HCT116 (cell line): ENCODE measurements around the gene VMAC. TPM values are rescaled to one million over a fixed set of nuclear protein-coding genes. Genes with fewer than 3 reads are reported as not detected.

Source experiments
- ATAC-seq: fragments of 200-7000 bp; cut with Tn5 transposase; 2 replicates; pipeline ENCODE4 v1.9.1; 2020; ENCODE audit warnings: mild to moderate bottlenecking, moderate library complexity
- BruUV-seq: library from RNA; stranded (reverse); fragments of 400-500 nt; replicated peaks from 2 replicates; lab custom pipeline; 2021; lab: Mats Ljungman, UMichigan
- CTCF ChIA-PET: fragments of 300-600 bp; sonication (Branson Sonifier 250); formaldehyde crosslinking; loops from one replicate; lab custom pipeline; 2021; ENCODE audit warnings: antibody characterized with exemption; lab: Charles Lee
- POLR2A ChIA-PET: fragments of 300-600, 350-600 bp; sonication (Branson Sonifier 250); formaldehyde crosslinking; loops from one replicate; lab custom pipeline; 2021; ENCODE audit warnings: antibody characterized with exemption; lab: Charles Lee
- RAD21 ChIA-PET, 2 experiments: fragments of 300-600 bp; sonication (Branson Sonifier 250); formaldehyde crosslinking; loops; one replicate each; lab custom pipeline; 2023; ENCODE audit warnings: low total read pairs in 2 of 2; ENCODE audit not compliant: uncharacterized antibody in 2 of 2, unreplicated experiment in 2 of 2, low non-redundant PET in 1 of 2; lab: Charles Lee
- DNase-seq: peaks from one replicate; pipeline ENCODE4 v3.0.0-alpha.2; 2010; ENCODE audit warnings: low read depth, low spot score
- H2AFZ ChIP-seq: fragments of 200-600 bp; shearing (Covaris generic), sonication (generic); 2 replicates; pipeline ENCODE4 v1.6.1; 2017; ENCODE audit warnings: low read depth, mixed run types, mixed read lengths, antibody characterized with exemption, low read length; ENCODE audit not compliant: poor library complexity, severe bottlenecking
- H3K27ac ChIP-seq: 2 replicates; pipeline ENCODE4 v1.5.1; 2012; ENCODE audit warnings: low read depth, low read length
- H3K27me3 ChIP-seq: fragments of 200-600 bp; sonication (generic); 2 replicates; pipeline ENCODE4 v1.6.1; 2016; ENCODE audit warnings: mixed run types, low read length, mixed read lengths; ENCODE audit not compliant: insufficient read depth
- H3K36me3 ChIP-seq, 2 experiments: fragments of 200-500 bp in 1 of 2; fragments of 200-600 bp in 1 of 2; sonication (Bioruptor generic) in 1 of 2; sonication (generic) in 1 of 2; 2 replicates each; pipeline versions ENCODE4 v1.5.1 to v1.6.1; 2014 to 2016; ENCODE audit warnings: low read length in 2 of 2, inconsistent platforms in 1 of 2, mixed read lengths in 1 of 2, mixed run types in 1 of 2; ENCODE audit not compliant: insufficient read depth in 2 of 2, control insufficient read depth in 1 of 2
- H3K4me1 ChIP-seq, 2 experiments: fragments of 200-600 bp in 1 of 2; sonication (generic) in 1 of 2; 2 replicates each; pipeline versions ENCODE4 v1.5.1 to v1.6.1; 2012 to 2017; ENCODE audit warnings: low read length in 2 of 2, inconsistent platforms in 1 of 2, mild to moderate bottlenecking in 1 of 2, mixed read lengths in 1 of 2, mixed run types in 1 of 2, moderate library complexity in 1 of 2; ENCODE audit not compliant: insufficient read depth in 2 of 2, control insufficient read depth in 1 of 2
- H3K4me2 ChIP-seq: fragments of 200-600 bp; sonication (generic); 2 replicates; pipeline ENCODE4 v1.6.1; 2017; ENCODE audit warnings: mixed run types, low read length, mixed read lengths
- H3K4me3 ChIP-seq, 2 experiments: fragments of 200-600 bp in 1 of 2; sonication (generic) in 1 of 2; replicated peaks in 1 of 2; 2 replicates each; pipeline ENCODE4 v1.5.1; 2011 to 2016; ENCODE audit warnings: low read length in 2 of 2, control low read depth in 1 of 2, low read depth in 1 of 2, mild to moderate bottlenecking in 1 of 2, mixed read lengths in 1 of 2, mixed run types in 1 of 2
- H3K79me2 ChIP-seq: fragments of 200-600 bp; sonication (generic); 2 replicates; pipeline ENCODE4 v1.6.1; 2017; ENCODE audit warnings: mild to moderate bottlenecking, mixed run types, low read length, moderate library complexity, mixed read lengths; ENCODE audit not compliant: insufficient read depth
- H3K9ac ChIP-seq: fragments of 200-600 bp; sonication (generic); 2 replicates; pipeline ENCODE4 v1.6.1; 2016; ENCODE audit warnings: low read length, mixed read lengths
- H3K9me2 ChIP-seq: fragments of 200-600 bp; sonication (generic), shearing (Covaris generic); 2 replicates; pipeline ENCODE4 v1.6.1; 2017; ENCODE audit warnings: mixed run types, mild to moderate bottlenecking, moderate library complexity; ENCODE audit not compliant: insufficient read depth
- H3K9me3 ChIP-seq, 2 experiments: fragments of 200-500 bp in 1 of 2; fragments of 200-600 bp in 1 of 2; sonication (Bioruptor generic) in 1 of 2; sonication (generic) in 1 of 2; 2 replicates each; pipeline ENCODE4 v1.6.1; 2014 to 2017; ENCODE audit warnings: low read length in 2 of 2, mixed read lengths in 2 of 2, inconsistent platforms in 1 of 2, low read depth in 1 of 2, mild to moderate bottlenecking in 1 of 2, mixed run types in 1 of 2, moderate library complexity in 1 of 2; ENCODE audit not compliant: control insufficient read depth in 1 of 2, insufficient read depth in 1 of 2
- H4K20me1 ChIP-seq: fragments of 200-600 bp; sonication (generic), shearing (Covaris generic); 2 replicates; pipeline ENCODE4 v1.6.1; 2017; ENCODE audit warnings: mixed run types, mild to moderate bottlenecking, moderate library complexity; ENCODE audit not compliant: insufficient read depth
- EGR1 ChIP-seq: IDR thresholded peaks from 2 replicates; pipeline ENCODE4 v1.6.1; 2012; ENCODE audit warnings: low read depth
- ELF1 ChIP-seq: IDR thresholded peaks from 2 replicates; pipeline ENCODE4 v1.6.1; 2012; ENCODE audit warnings: low read depth, borderline replicate concordance
- EZH2phosphoT487 ChIP-seq: fragments of 200-600 bp; IDR thresholded peaks from 2 replicates; pipeline ENCODE4 v1.6.1; 2018; ENCODE audit warnings: antibody characterized with exemption, borderline replicate concordance
- FOSL1 ChIP-seq: IDR thresholded peaks from 2 replicates; pipeline ENCODE4 v1.6.1; 2012; ENCODE audit warnings: low read depth
- JUND ChIP-seq: IDR thresholded peaks from 2 replicates; pipeline ENCODE4 v1.6.1; 2012
- POLR2A ChIP-seq: IDR thresholded peaks from 2 replicates; pipeline ENCODE4 v1.7.0; 2011; ENCODE audit warnings: borderline replicate concordance; ENCODE audit not compliant: insufficient read depth, insufficient read length; ENCODE audit errors: extremely low read depth
- POLR2AphosphoS5 ChIP-seq: IDR thresholded peaks from 2 replicates; pipeline ENCODE4 v1.6.1; 2011; ENCODE audit warnings: mild to moderate bottlenecking, low read depth, low read length, moderate library complexity
- RAD21 ChIP-seq: IDR thresholded peaks from 2 replicates; pipeline ENCODE4 v1.6.1; 2012; ENCODE audit warnings: low read depth, mild to moderate bottlenecking
- SP1 ChIP-seq: IDR thresholded peaks from 2 replicates; pipeline ENCODE4 v1.6.1; 2012; ENCODE audit warnings: low read depth
- TCF7L2 ChIP-seq: IDR thresholded peaks from 2 replicates; pipeline ENCODE4 v1.7.0; 2011; ENCODE audit warnings: borderline replicate concordance, inconsistent platforms; ENCODE audit not compliant: insufficient read depth, insufficient read length; ENCODE audit errors: extremely low read depth
- YY1 ChIP-seq: IDR thresholded peaks from 2 replicates; pipeline ENCODE4 v1.6.1; 2011; ENCODE audit warnings: low read length, low read depth, moderate library complexity, mild to moderate bottlenecking; ENCODE audit not compliant: insufficient replicate concordance; ENCODE audit errors: extremely low read depth
- ZNF274 ChIP-seq: fragments of 200-500 bp; sonication (Bioruptor generic); IDR thresholded peaks from 2 replicates; pipeline ENCODE4 v1.6.1; 2014; ENCODE audit warnings: mild to moderate bottlenecking, low read depth, low read length, inconsistent platforms
- intact Hi-C: fragments of 100-400 bp; cut with micrococcal nuclease; formaldehyde crosslinking; loops from 2 replicates; pipeline ENCODE4 v1.10.0; 2022
- total RNA-seq: library from RNA; stranded (reverse); gene quantifications from one replicate; pipeline ENCODE4 v1.2.1, GENCODE V29; 2021; ENCODE audit not compliant: unreplicated experiment

VMAC gene
- total RNA-seq, 1 experiment from 2014 or later: 2.1 TPM

- BruUV-seq: no TSS peak
- Histone ChIP-seq H2AFZ (no peak overlapping the region), H3K4me1 (peaks cover 0 to 3% of the 10 kb centered on the region in 2 experiments; a peak in 1 of 4 replicates), H3K79me2 (peaks cover 35% of the 10 kb centered on the region), H3K27me3 (no peaks in the 10 kb centered on the region), H3K9ac (no peak overlapping the region), H3K9me2 (no peaks in the 10 kb centered on the region), H3K27ac (no peak overlapping the region), H3K9me3 (no peaks in the 10 kb centered on the region), H3K36me3 (peaks cover 3 to 7% of the 10 kb centered on the region in 2 experiments; a peak in 2 of 4 replicates), H4K20me1 (no peaks in the 10 kb centered on the region), H3K4me2 (no peak overlapping the region), H3K4me3 (no peak overlapping the region)
- DNase-seq (no peak), ATAC-seq (no peak)
- ChIA-PET RAD21 (no interaction called here), CTCF (interaction anchor here (1.0 kb wide), 1 partner anchor 92 kb away, joined by 4 read pairs; no protein-coding TSS in a partner anchor), POLR2A (no interaction called here)
- intact Hi-C loops: no loop called here
- TF ChIP-seq POLR2A: no peak
- TF ChIP-seq POLR2AphosphoS5: no peak
- TF ChIP-seq ELF1: no peak
- no peak for TF ChIP-seq SP1
- TF ChIP-seq TCF7L2: no peak
- TF ChIP-seq FOSL1: no peak
- no peak for TF ChIP-seq ZNF274
- no peak for TF ChIP-seq JUND
- TF ChIP-seq EZH2phosphoT487: no peak
- TF ChIP-seq EGR1: no peak
- TF ChIP-seq YY1: no peak
- no peak for TF ChIP-seq RAD21
These were observed 8.8 kb upstream of the VMAC start for GRCh38 chr19:5895890-5896289.
